WTC11 (cell line): Measurements from ENCODE around the gene RAB7A. TPM values are rescaled to one million over a fixed set of nuclear protein-coding genes. Genes with fewer than 3 reads are reported as not detected.

Experiments used
- ATAC-seq: fragments of 200-7000 bp; cut with Tn5 transposase; 2 replicates; pipeline ENCODE4 v1.10.0; 2021; ENCODE audit warnings: mild to moderate bottlenecking, moderate library complexity
- CTCF ChIA-PET: fragments of 300-600 bp; sonication (Branson Sonifier 250); formaldehyde crosslinking; loops from one replicate; lab custom pipeline; 2021; ENCODE audit warnings: antibody characterized with exemption; lab: Charles Lee
- POLR2A ChIA-PET: fragments of 350-600 bp; sonication (Branson Sonifier 250); formaldehyde crosslinking; loops from one replicate; lab custom pipeline; 2021; ENCODE audit warnings: antibody characterized with exemption; lab: Charles Lee
- DNase-seq: peaks from one replicate; pipeline ENCODE4 v3.0.0; 2021; ENCODE audit warnings: low spot score
- H3K27ac Mint-ChIP-seq: 2 replicates; pipeline ENCODE4 v1.8.0; 2021; ENCODE audit warnings: mixed read lengths
- H3K27me3 Mint-ChIP-seq: 2 replicates; pipeline ENCODE4 v1.8.0; 2021; ENCODE audit warnings: low read depth, mild to moderate bottlenecking, moderate library complexity, mixed read lengths
- H3K36me3 Mint-ChIP-seq: 2 replicates; pipeline ENCODE4 v1.8.0; 2021; ENCODE audit warnings: mixed read lengths
- H3K4me1 Mint-ChIP-seq: 2 replicates; pipeline ENCODE4 v1.8.0; 2022; ENCODE audit warnings: mixed read lengths
- H3K4me3 Mint-ChIP-seq: 2 replicates; pipeline ENCODE4 v1.8.0; 2021; ENCODE audit warnings: mild to moderate bottlenecking, moderate library complexity, mixed read lengths
- H3K9me3 Mint-ChIP-seq: 2 replicates; pipeline ENCODE4 v1.8.0; 2021; ENCODE audit warnings: mixed read lengths
- CREB1 ChIP-seq: sonication (generic); formaldehyde crosslinking; IDR thresholded peaks from 2 replicates; pipeline ENCODE4 v1.8.0; 2023; ENCODE audit warnings: mild to moderate bottlenecking, missing genetic modification reagents
- EMX1 ChIP-seq: fragments of 250-450 bp; sonication (Bioruptor Pico); IDR thresholded peaks from 2 replicates; pipeline ENCODE4 v1.8.0; 2021; ENCODE audit warnings: mild to moderate bottlenecking
- ETV6 ChIP-seq: sonication (generic); formaldehyde crosslinking; IDR thresholded peaks from 2 replicates; pipeline ENCODE4 v1.8.1; 2022; ENCODE audit warnings: mild to moderate bottlenecking, missing genetic modification reagents
- FOXJ3 ChIP-seq: sonication (generic); formaldehyde crosslinking; IDR thresholded peaks from 2 replicates; pipeline ENCODE4 v1.9.0; 2021; ENCODE audit warnings: missing genetic modification reagents, mild to moderate bottlenecking, borderline replicate concordance
- GRHL2 ChIP-seq: fragments of 250-450 bp; sonication (Bioruptor Pico); IDR thresholded peaks from 2 replicates; pipeline ENCODE4 v1.8.0; 2022; ENCODE audit warnings: mild to moderate bottlenecking, moderate library complexity; ENCODE audit not compliant: insufficient replicate concordance, severe bottlenecking
- NFE2L1 ChIP-seq: sonication (generic); formaldehyde crosslinking; IDR thresholded peaks from 2 replicates; pipeline ENCODE4 v1.8.1; 2023; ENCODE audit warnings: missing genetic modification reagents
- ZNF263 ChIP-seq: sonication (generic); formaldehyde crosslinking; IDR thresholded peaks from 2 replicates; pipeline ENCODE4 v1.8.1; 2022; ENCODE audit warnings: low read depth, mild to moderate bottlenecking, moderate library complexity, missing genetic modification reagents
- ZNF396 ChIP-seq: fragments of 250-450 bp; sonication (Bioruptor Pico); IDR thresholded peaks from 2 replicates; pipeline ENCODE4 v1.8.0; 2021; ENCODE audit warnings: mild to moderate bottlenecking, moderate library complexity, borderline replicate concordance
- ZNF671 ChIP-seq: fragments of 250-450 bp; sonication (Bioruptor Pico); IDR thresholded peaks from 2 replicates; pipeline ENCODE4 v1.8.0; 2021; ENCODE audit warnings: mild to moderate bottlenecking
- total RNA-seq: library from RNA; stranded (reverse); gene quantifications from 3 replicates; pipeline ENCODE4 v1.2.3, GENCODE V29; 2021
- TF ChIP-seq, protein P1 (sequence below): sonication (generic); formaldehyde crosslinking; IDR thresholded peaks from 2 replicates; pipeline ENCODE4 v1.8.0; 2022; ENCODE audit warnings: mild to moderate bottlenecking, missing genetic modification reagents
- TF ChIP-seq, protein P2 (sequence below): sonication (generic); formaldehyde crosslinking; IDR thresholded peaks from 2 replicates; pipeline ENCODE4 v1.8.0; 2022; ENCODE audit warnings: mild to moderate bottlenecking, missing genetic modification reagents
- TF ChIP-seq, protein P3 (sequence below): sonication (generic); formaldehyde crosslinking; IDR thresholded peaks from 2 replicates; pipeline ENCODE4 v1.8.1; 2023; ENCODE audit warnings: mild to moderate bottlenecking, missing genetic modification reagents, borderline replicate concordance
- TF ChIP-seq, protein P4 (sequence below): sonication (generic); formaldehyde crosslinking; IDR thresholded peaks from 2 replicates; pipeline ENCODE4 v1.8.0; 2023; ENCODE audit warnings: missing genetic modification reagents, mild to moderate bottlenecking, borderline replicate concordance
- TF ChIP-seq, protein P5 (sequence below): sonication (generic); formaldehyde crosslinking; IDR thresholded peaks from 2 replicates; pipeline ENCODE4 v1.8.1; 2023; ENCODE audit warnings: mild to moderate bottlenecking, missing genetic modification reagents
- TF ChIP-seq, protein P6 (sequence below): fragments of 250-450 bp; sonication (Bioruptor Pico); IDR thresholded peaks from 2 replicates; pipeline ENCODE4 v1.9.0; 2021; ENCODE audit warnings: moderate library complexity, mild to moderate bottlenecking, inconsistent platforms, borderline replicate concordance
- TF ChIP-seq, protein P7 (sequence below): fragments of 250-450 bp; sonication (Bioruptor Pico); IDR thresholded peaks from 2 replicates; pipeline ENCODE4 v2.1.2; 2022; ENCODE audit warnings: mild to moderate bottlenecking, moderate library complexity
- TF ChIP-seq, protein P8 (sequence below): sonication (generic); formaldehyde crosslinking; IDR thresholded peaks from 2 replicates; pipeline ENCODE4 v1.8.1; 2023; ENCODE audit warnings: mild to moderate bottlenecking, missing genetic modification reagents, moderate library complexity

Gene RAB7A
- total RNA-seq, 1 experiment from 2014 or later = 184 TPM

DNA sequence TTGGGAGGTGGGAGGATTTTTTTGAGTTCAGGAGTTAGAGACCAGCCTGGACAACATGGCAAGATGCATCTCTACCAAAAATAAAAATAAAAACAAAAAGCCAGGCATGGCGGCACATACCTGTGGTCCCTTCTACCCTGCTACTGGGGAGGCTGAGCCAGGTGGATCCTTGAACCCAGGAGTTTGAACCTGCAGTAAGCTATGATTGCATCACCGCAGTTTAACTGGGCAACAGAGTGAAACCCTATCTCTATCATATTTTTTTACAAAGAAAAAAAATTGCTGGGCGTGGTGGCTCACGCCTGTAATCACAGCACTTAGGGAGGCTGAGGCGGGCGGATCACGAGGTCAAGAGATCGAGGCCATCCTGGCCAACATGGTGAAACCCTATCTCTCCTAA, 39.5 kb upstream of the RAB7A start:
- CTCF ChIA-PET = no interaction called here
- no peak overlapping the region for H3K4me3 Mint-ChIP-seq
- POLR2A ChIA-PET = no interaction called here
- no peak for TF ChIP-seq ZNF263 (CRISPR knock-in tag)
- TF ChIP-seq, protein P1, sequence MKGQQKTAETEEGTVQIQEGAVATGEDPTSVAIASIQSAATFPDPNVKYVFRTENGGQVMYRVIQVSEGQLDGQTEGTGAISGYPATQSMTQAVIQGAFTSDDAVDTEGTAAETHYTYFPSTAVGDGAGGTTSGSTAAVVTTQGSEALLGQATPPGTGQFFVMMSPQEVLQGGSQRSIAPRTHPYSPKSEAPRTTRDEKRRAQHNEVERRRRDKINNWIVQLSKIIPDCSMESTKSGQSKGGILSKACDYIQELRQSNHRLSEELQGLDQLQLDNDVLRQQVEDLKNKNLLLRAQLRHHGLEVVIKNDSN = no peak
- TF ChIP-seq ZNF671 (CRISPR knock-in tag) = no peak
- no peak for TF ChIP-seq NFE2L1 (CRISPR knock-in tag)
- TF ChIP-seq ZNF396 = no peak
- no peak for TF ChIP-seq CREB1 (CRISPR knock-in tag)
- TF ChIP-seq, protein P2, sequence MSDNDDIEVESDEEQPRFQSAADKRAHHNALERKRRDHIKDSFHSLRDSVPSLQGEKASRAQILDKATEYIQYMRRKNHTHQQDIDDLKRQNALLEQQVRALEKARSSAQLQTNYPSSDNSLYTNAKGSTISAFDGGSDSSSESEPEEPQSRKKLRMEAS (CRISPR knock-in tag) = no peak
- TF ChIP-seq, protein P3, sequence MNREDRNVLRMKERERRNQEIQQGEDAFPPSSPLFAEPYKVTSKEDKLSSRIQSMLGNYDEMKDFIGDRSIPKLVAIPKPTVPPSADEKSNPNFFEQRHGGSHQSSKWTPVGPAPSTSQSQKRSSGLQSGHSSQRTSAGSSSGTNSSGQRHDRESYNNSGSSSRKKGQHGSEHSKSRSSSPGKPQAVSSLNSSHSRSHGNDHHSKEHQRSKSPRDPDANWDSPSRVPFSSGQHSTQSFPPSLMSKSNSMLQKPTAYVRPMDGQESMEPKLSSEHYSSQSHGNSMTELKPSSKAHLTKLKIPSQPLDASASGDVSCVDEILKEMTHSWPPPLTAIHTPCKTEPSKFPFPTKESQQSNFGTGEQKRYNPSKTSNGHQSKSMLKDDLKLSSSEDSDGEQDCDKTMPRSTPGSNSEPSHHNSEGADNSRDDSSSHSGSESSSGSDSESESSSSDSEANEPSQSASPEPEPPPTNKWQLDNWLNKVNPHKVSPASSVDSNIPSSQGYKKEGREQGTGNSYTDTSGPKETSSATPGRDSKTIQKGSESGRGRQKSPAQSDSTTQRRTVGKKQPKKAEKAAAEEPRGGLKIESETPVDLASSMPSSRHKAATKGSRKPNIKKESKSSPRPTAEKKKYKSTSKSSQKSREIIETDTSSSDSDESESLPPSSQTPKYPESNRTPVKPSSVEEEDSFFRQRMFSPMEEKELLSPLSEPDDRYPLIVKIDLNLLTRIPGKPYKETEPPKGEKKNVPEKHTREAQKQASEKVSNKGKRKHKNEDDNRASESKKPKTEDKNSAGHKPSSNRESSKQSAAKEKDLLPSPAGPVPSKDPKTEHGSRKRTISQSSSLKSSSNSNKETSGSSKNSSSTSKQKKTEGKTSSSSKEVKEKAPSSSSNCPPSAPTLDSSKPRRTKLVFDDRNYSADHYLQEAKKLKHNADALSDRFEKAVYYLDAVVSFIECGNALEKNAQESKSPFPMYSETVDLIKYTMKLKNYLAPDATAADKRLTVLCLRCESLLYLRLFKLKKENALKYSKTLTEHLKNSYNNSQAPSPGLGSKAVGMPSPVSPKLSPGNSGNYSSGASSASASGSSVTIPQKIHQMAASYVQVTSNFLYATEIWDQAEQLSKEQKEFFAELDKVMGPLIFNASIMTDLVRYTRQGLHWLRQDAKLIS (CRISPR knock-in tag) = no peak
- TF ChIP-seq, protein P4, sequence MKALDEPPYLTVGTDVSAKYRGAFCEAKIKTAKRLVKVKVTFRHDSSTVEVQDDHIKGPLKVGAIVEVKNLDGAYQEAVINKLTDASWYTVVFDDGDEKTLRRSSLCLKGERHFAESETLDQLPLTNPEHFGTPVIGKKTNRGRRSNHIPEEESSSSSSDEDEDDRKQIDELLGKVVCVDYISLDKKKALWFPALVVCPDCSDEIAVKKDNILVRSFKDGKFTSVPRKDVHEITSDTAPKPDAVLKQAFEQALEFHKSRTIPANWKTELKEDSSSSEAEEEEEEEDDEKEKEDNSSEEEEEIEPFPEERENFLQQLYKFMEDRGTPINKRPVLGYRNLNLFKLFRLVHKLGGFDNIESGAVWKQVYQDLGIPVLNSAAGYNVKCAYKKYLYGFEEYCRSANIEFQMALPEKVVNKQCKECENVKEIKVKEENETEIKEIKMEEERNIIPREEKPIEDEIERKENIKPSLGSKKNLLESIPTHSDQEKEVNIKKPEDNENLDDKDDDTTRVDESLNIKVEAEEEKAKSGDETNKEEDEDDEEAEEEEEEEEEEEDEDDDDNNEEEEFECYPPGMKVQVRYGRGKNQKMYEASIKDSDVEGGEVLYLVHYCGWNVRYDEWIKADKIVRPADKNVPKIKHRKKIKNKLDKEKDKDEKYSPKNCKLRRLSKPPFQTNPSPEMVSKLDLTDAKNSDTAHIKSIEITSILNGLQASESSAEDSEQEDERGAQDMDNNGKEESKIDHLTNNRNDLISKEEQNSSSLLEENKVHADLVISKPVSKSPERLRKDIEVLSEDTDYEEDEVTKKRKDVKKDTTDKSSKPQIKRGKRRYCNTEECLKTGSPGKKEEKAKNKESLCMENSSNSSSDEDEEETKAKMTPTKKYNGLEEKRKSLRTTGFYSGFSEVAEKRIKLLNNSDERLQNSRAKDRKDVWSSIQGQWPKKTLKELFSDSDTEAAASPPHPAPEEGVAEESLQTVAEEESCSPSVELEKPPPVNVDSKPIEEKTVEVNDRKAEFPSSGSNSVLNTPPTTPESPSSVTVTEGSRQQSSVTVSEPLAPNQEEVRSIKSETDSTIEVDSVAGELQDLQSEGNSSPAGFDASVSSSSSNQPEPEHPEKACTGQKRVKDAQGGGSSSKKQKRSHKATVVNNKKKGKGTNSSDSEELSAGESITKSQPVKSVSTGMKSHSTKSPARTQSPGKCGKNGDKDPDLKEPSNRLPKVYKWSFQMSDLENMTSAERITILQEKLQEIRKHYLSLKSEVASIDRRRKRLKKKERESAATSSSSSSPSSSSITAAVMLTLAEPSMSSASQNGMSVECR (CRISPR knock-in tag) = no peak
- TF ChIP-seq, protein P5, sequence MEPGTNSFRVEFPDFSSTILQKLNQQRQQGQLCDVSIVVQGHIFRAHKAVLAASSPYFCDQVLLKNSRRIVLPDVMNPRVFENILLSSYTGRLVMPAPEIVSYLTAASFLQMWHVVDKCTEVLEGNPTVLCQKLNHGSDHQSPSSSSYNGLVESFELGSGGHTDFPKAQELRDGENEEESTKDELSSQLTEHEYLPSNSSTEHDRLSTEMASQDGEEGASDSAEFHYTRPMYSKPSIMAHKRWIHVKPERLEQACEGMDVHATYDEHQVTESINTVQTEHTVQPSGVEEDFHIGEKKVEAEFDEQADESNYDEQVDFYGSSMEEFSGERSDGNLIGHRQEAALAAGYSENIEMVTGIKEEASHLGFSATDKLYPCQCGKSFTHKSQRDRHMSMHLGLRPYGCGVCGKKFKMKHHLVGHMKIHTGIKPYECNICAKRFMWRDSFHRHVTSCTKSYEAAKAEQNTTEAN = no peak
- TF ChIP-seq, protein P6, sequence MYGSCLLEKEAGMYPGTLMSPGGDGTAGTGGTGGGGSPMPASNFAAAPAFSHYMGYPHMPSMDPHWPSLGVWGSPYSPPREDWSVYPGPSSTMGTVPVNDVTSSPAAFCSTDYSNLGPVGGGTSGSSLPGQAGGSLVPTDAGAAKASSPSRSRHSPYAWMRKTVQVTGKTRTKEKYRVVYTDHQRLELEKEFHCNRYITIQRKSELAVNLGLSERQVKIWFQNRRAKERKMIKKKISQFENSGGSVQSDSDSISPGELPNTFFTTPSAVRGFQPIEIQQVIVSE (CRISPR knock-in tag) = no peak
- TF ChIP-seq, protein P7, sequence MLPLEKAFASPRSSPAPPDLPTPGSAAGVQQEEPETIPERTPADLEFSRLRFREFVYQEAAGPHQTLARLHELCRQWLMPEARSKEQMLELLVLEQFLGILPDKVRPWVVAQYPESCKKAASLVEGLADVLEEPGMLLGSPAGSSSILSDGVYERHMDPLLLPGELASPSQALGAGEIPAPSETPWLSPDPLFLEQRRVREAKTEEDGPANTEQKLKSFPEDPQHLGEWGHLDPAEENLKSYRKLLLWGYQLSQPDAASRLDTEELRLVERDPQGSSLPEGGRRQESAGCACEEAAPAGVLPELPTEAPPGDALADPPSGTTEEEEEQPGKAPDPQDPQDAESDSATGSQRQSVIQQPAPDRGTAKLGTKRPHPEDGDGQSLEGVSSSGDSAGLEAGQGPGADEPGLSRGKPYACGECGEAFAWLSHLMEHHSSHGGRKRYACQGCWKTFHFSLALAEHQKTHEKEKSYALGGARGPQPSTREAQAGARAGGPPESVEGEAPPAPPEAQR (CRISPR knock-in tag) = no peak
- no peak for TF ChIP-seq GRHL2 (CRISPR knock-in tag)
- TF ChIP-seq, protein P8, sequence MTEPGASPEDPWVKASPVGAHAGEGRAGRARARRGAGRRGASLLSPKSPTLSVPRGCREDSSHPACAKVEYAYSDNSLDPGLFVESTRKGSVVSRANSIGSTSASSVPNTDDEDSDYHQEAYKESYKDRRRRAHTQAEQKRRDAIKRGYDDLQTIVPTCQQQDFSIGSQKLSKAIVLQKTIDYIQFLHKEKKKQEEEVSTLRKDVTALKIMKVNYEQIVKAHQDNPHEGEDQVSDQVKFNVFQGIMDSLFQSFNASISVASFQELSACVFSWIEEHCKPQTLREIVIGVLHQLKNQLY (CRISPR knock-in tag) = no peak
- TF ChIP-seq FOXJ3 (CRISPR knock-in tag) = no peak
- TF ChIP-seq ETV6 (CRISPR knock-in tag) = no peak
- TF ChIP-seq EMX1 = no peak
- no peaks in the 10 kb centered on the region for H3K36me3 Mint-ChIP-seq
- H3K27ac Mint-ChIP-seq = no peak overlapping the region
- H3K9me3 Mint-ChIP-seq = no peaks in the 10 kb centered on the region
- H3K4me1 Mint-ChIP-seq = peaks cover 8% of the 10 kb centered on the region
- DNase-seq (no peak), ATAC-seq (no peak)
- no peaks in the 10 kb centered on the region; the same call in 1 of the 2 replicates for H3K27me3 Mint-ChIP-seq
